Measurements from ENCODE around the gene WDR54. TPM values are rescaled to one million over a fixed set of nuclear protein-coding genes. Genes with fewer than 3 reads are reported as not detected.

Gene WDR54
- total RNA-seq, 4 donors from 2014 or later = 7.6 to 14.6 (median 11.9) TPM

DNA sequence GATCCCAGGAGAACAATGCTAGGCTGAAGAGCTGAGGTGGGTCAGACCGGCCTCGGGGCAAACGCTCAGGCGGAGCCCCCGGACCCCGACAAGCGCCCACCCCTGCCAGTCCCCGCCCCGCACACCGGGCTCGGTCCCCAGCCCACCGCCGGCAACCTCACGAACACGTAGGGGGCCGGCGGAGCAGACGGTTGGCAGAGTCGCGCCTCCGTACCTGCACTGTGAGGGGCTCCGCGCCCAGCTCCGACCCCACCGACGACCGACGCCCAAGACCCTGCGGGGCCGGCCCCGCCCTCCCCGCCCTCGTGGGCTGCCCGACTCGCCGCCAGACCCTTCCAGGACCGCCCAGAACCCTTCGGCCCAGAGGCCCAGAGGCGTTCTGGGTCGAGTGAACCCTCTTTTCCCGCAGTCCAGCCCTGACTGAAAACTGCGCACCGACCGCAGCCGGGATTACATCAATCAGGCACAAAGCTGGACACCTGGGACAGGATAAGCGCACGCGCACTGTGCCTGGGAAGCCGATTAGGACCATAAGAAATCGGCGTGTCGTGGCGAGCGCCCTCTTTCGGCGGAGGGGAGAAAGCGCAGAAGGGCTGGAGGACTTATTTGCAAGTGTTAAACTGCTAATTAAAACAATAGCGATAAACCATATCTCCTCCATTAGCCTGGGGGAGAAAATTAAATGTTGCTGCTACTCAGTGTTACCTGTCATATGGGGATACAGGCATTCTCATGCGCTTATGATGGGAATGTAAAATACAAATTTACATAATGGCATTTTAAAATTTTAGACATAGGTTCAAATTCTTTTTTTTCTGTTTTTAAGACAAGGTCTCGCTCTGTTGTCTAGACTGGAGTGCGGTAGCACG, 29.7 kb upstream of the WDR54 start:
- H3K36me3 ChIP-seq = no peaks in the 10 kb centered on the region
- intact Hi-C loops (cut with DNase I) = loop anchor here (10.0 kb wide), 2 partner anchors 57 to 137 kb away; no protein-coding TSS in a partner anchor
- DNase-seq (ENCODE audit: extremely low spot score) = peak; percentile 97
- H3K27ac ChIP-seq (replicated peaks in 1 of 4) = peak overlapping the region; percentile 88 to 93 (median 91)
- peak overlapping the region; percentile 70 to 94 (median 84) for H3K4me3 ChIP-seq
- H3K9me3 ChIP-seq = no peaks in the 10 kb centered on the region
- TF ChIP-seq POLR2A (IDR thresholded peaks at IDR 0.05; ENCODE audit: low read depth) = peak; percentile 47
- TF ChIP-seq, protein P1, sequence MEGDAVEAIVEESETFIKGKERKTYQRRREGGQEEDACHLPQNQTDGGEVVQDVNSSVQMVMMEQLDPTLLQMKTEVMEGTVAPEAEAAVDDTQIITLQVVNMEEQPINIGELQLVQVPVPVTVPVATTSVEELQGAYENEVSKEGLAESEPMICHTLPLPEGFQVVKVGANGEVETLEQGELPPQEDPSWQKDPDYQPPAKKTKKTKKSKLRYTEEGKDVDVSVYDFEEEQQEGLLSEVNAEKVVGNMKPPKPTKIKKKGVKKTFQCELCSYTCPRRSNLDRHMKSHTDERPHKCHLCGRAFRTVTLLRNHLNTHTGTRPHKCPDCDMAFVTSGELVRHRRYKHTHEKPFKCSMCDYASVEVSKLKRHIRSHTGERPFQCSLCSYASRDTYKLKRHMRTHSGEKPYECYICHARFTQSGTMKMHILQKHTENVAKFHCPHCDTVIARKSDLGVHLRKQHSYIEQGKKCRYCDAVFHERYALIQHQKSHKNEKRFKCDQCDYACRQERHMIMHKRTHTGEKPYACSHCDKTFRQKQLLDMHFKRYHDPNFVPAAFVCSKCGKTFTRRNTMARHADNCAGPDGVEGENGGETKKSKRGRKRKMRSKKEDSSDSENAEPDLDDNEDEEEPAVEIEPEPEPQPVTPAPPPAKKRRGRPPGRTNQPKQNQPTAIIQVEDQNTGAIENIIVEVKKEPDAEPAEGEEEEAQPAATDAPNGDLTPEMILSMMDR (IDR thresholded peaks at IDR 0.05) = peak; percentile 98
- TF ChIP-seq POLR2AphosphoS5 (IDR thresholded peaks at IDR 0.05) = peak; percentile 75 to 90
- no peak for TF ChIP-seq EP300 (IDR thresholded peaks at IDR 0.05)
- peaks cover 40 to 49% (median 47%) of the 10 kb centered on the region in 4 donors for H3K4me1 ChIP-seq
- 1% methylated on average over 18 of the region's 62 CpGs for WGBS
- H3K27me3 ChIP-seq = no peaks in the 10 kb centered on the region

DNA sequence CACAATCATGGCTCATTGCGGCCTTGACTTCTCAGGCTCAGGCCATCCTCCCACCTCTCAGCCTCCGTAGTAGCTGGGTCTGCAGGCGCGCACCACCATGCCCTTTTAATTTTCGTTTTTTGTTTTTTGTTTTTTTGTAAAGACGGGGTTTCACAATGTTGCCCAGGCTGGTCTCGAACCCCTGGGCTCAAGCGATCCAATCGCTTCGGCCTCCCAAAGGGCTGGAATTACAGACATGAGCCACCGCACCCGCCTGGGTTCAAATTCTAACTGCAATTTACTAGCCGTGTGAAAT, 29.1 kb upstream of the WDR54 start:
- DNase-seq (ENCODE audit: extremely low spot score) = no peak

DNA sequence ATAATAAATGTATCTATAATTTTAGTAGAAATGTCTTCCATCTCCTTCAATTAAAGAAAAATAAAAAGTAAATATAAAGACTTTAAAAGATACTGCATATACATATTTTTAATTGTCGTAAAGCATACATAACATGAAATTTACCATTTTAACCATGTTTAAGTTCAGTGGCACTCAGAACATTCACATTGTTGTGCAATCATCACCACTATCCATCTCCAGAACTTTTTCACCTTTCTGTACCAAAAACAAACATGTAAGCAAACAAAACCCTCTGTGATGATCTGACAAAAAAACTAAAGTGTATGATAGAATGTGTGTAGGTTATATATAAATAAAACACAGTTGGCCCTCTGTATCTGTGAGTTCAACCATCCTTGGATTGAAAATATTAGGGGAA, 28.0 kb upstream of the WDR54 start:
- TF ChIP-seq EP300 (IDR thresholded peaks at IDR 0.05) = no peak
- no peak for TF ChIP-seq POLR2A (IDR thresholded peaks at IDR 0.05; ENCODE audit: low read depth)
- TF ChIP-seq, protein P1 (IDR thresholded peaks at IDR 0.05) = no peak
- no peak for TF ChIP-seq POLR2AphosphoS5 (IDR thresholded peaks at IDR 0.05)
- H3K4me1 ChIP-seq = peaks cover 23 to 33% (median 31%) of the 10 kb centered on the region in 4 donors
- H3K27ac ChIP-seq (replicated peaks in 1 of 4) = no peak overlapping the region
- H3K36me3 ChIP-seq = no peaks in the 10 kb centered on the region
- DNase-seq (ENCODE audit: extremely low spot score) = no peak
- no peaks in the 10 kb centered on the region for H3K9me3 ChIP-seq
- intact Hi-C loops (cut with DNase I) = loop anchor here (10.0 kb wide), 2 partner anchors 59 to 139 kb away; no protein-coding TSS in a partner anchor
- 90% methylated on average over 1 of the region's 1 CpG for WGBS
- H3K27me3 ChIP-seq = no peaks in the 10 kb centered on the region
- H3K4me3 ChIP-seq = no peak overlapping the region

More for the DNA sequence above, 29.1 kb upstream of the WDR54 start:
- intact Hi-C loops (cut with DNase I) = loop anchor here (10.0 kb wide), 2 partner anchors 58 to 138 kb away; no protein-coding TSS in a partner anchor
- WGBS = 64% methylated on average over 13 of the region's 13 CpGs
- no peaks in the 10 kb centered on the region for H3K9me3 ChIP-seq
- TF ChIP-seq EP300 (IDR thresholded peaks at IDR 0.05) (no peak), POLR2AphosphoS5 (IDR thresholded peaks at IDR 0.05) (no peak), POLR2A (IDR thresholded peaks at IDR 0.05; ENCODE audit: low read depth) (no peak)
- TF ChIP-seq, protein P1 (IDR thresholded peaks at IDR 0.05) = no peak
- no peaks in the 10 kb centered on the region for H3K27me3 ChIP-seq
- peak overlapping the region in 2 of 4 donors; percentile 90 to 93 for H3K27ac ChIP-seq (replicated peaks in 1 of 4)
- peak overlapping the region; percentile 70 to 94 (median 84) for H3K4me3 ChIP-seq
- no peaks in the 10 kb centered on the region for H3K36me3 ChIP-seq
- H3K4me1 ChIP-seq = peaks cover 34 to 44% (median 41%) of the 10 kb centered on the region in 4 donors

DNA sequence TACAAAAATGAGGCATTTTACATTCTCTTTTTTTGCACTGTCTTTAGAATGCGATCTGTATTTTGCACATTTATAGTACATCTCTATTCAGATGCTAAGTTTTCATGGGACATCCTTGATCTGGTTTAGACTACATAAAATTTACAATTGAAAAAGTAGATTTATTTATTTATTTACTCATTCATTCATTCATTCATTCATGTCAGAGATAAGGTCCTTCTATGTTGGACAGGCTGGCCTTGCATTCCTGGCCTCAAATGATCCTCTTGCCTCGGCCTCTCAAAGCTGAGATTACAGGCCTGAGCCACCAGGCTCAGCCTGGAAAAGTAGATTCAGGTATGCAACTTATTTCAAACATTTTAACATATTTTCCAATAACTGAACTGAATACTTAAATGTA, 25.4 kb upstream of the WDR54 start:
- H3K27me3 ChIP-seq = no peaks in the 10 kb centered on the region
- DNase-seq (ENCODE audit: extremely low spot score) = no peak
- peaks cover 0 to 7% (median 5%) of the 10 kb centered on the region in 4 donors for H3K4me1 ChIP-seq
- no peaks in the 10 kb centered on the region for H3K9me3 ChIP-seq
- TF ChIP-seq, protein P1 (IDR thresholded peaks at IDR 0.05) = no peak
- TF ChIP-seq EP300 (IDR thresholded peaks at IDR 0.05) = no peak
- WGBS = 86% methylated on average over 2 of the region's 2 CpGs
- no peak overlapping the region for H3K4me3 ChIP-seq
- intact Hi-C loops (cut with DNase I) = loop anchor here (10.0 kb wide), 2 partner anchors 61 to 141 kb away; no protein-coding TSS in a partner anchor
- H3K36me3 ChIP-seq = no peaks in the 10 kb centered on the region
- no peak overlapping the region for H3K27ac ChIP-seq (replicated peaks in 1 of 4)

Measured in esophagus muscularis mucosa (tissue), 4 donors.